ENCODE results near the gene RAB18.

GRCh38 chr10:27531336-27531847, 27.3 kb downstream of the RAB18 start:
- TF ChIP-seq CTCF (tag by site-specific recombination; IDR thresholded peaks at IDR 0.05) (no peak), ZNF501 (tag by site-specific recombination; IDR thresholded peaks at IDR 0.05) (no peak), ZNF140 (tag by site-specific recombination; IDR thresholded peaks at IDR 0.05) (no peak), SETDB1 (IDR thresholded peaks at IDR 0.05; ENCODE audit: insufficient read length, low read length) (no peak), ZNF416 (tag by site-specific recombination; IDR thresholded peaks at IDR 0.05) (no peak), YY1 (tag by site-specific recombination; IDR thresholded peaks at IDR 0.05) (no peak), KLF16 (tag by site-specific recombination; IDR thresholded peaks at IDR 0.05) (no peak), ZNF596 (tag by site-specific recombination; IDR thresholded peaks at IDR 0.05) (no peak), ZNF624 (tag by site-specific recombination; IDR thresholded peaks at IDR 0.05) (no peak), GFI1B (tag by site-specific recombination; IDR thresholded peaks at IDR 0.05) (no peak), ZNF426 (tag by site-specific recombination; IDR thresholded peaks at IDR 0.05) (no peak), ZSCAN16 (tag by site-specific recombination; IDR thresholded peaks at IDR 0.05) (no peak)
- TF ChIP-seq, protein P1, sequence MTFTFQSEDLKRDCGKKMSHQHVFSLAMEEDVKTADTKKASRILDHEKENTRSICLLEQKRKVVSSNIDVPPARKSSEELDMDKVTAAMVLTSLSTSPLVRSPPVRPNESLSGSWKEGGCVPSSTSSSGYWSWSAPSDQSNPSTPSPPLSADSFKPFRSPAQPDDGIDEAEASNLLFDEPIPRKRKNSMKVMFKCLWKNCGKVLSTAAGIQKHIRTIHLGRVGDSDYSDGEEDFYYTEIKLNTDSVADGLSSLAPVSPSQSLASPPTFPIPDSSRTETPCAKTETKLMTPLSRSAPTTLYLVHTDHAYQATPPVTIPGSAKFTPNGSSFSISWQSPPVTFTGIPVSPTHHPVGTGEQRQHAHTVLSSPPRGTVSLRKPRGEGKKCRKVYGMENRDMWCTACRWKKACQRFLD (tag by site-specific recombination; IDR thresholded peaks at IDR 0.05) = no peak
- TF ChIP-seq, protein P2, sequence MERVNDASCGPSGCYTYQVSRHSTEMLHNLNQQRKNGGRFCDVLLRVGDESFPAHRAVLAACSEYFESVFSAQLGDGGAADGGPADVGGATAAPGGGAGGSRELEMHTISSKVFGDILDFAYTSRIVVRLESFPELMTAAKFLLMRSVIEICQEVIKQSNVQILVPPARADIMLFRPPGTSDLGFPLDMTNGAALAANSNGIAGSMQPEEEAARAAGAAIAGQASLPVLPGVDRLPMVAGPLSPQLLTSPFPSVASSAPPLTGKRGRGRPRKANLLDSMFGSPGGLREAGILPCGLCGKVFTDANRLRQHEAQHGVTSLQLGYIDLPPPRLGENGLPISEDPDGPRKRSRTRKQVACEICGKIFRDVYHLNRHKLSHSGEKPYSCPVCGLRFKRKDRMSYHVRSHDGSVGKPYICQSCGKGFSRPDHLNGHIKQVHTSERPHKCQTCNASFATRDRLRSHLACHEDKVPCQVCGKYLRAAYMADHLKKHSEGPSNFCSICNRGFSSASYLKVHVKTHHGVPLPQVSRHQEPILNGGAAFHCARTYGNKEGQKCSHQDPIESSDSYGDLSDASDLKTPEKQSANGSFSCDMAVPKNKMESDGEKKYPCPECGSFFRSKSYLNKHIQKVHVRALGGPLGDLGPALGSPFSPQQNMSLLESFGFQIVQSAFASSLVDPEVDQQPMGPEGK (tag by site-specific recombination; IDR thresholded peaks at IDR 0.05) = no peak

Data from HEK293 (cell line).